Stimulated activated CD4-positive, alpha-beta T cell treated with anti-CD3 and anti-CD28 coated beads, Interleukin-12 subunit alpha, Interleukin-12 subunit beta, amount 100 ng/mL, for 48 hours (primary cell): ENCODE data around the gene PRMT7.
"Not testable (repeated sequence)": the region's sequence is repeated elsewhere in the genome, so short reads cannot be mapped to it uniquely, and the experiment has no call there.

Source experiments
- DNase-seq, 3 donors: peaks; one replicate each; pipeline ENCODE4 v3.0.0-alpha.2; 2020; ENCODE audit warnings: low read depth in 2 of 3, low spot score in 1 of 3

Gene PRMT7

GRCh38 chr16:68283801-68284598 is 26.8 kb upstream of the PRMT7 start:
- DNase-seq, result no peak

- DNase-seq, result no peak
Observed at GRCh38 chr16:68284847-68285246, 26.0 kb upstream of the PRMT7 start.

- DNase-seq, result no peak
Observed at GRCh38 chr16:68285683-68286082, 25.1 kb upstream of the PRMT7 start.

GRCh38 chr16:68286153-68287074 is 24.4 kb upstream of the PRMT7 start:
- no peak for DNase-seq

GRCh38 chr16:68287276-68288251 is 23.3 kb upstream of the PRMT7 start:
- DNase-seq, result no peak

- DNase-seq, result no peak
Observed at GRCh38 chr16:68288252-68288650, 22.6 kb upstream of the PRMT7 start.

- DNase-seq, result not testable (repeated sequence)
Observed at GRCh38 chr16:68288796-68289195, 22.0 kb upstream of the PRMT7 start.

GRCh38 chr16:68289202-68289601 is 21.6 kb upstream of the PRMT7 start:
- no peak for DNase-seq

GRCh38 chr16:68289621-68290329 is 21.0 kb upstream of the PRMT7 start:
- DNase-seq, result peak; percentile 46 to 55 (median 54)

GRCh38 chr16:68290450-68290849 is 20.4 kb upstream of the PRMT7 start:
- DNase-seq, result no peak

- no peak for DNase-seq
Observed at GRCh38 chr16:68291227-68291626, 19.6 kb upstream of the PRMT7 start.

- no peak for DNase-seq
Observed at GRCh38 chr16:68292425-68292824, 18.4 kb upstream of the PRMT7 start.

GRCh38 chr16:68296291-68296690 is 14.5 kb upstream of the PRMT7 start:
- DNase-seq, result no peak

- DNase-seq, result no peak
Observed at GRCh38 chr16:68296693-68297092, 14.1 kb upstream of the PRMT7 start.

GRCh38 chr16:68297908-68298307 is 12.9 kb upstream of the PRMT7 start:
- DNase-seq, result no peak

GRCh38 chr16:68298312-68298711 is 12.5 kb upstream of the PRMT7 start:
- DNase-seq, result no peak

- DNase-seq, result no peak
Observed at GRCh38 chr16:68298907-68299561, 11.8 kb upstream of the PRMT7 start.

- DNase-seq, result no peak
Observed at GRCh38 chr16:68299571-68300453, 11.0 kb upstream of the PRMT7 start.
